ENCODE measurements around the gene HMGA1. TPM values are rescaled to one million over a fixed set of nuclear protein-coding genes. Genes with fewer than 3 reads are reported as not detected.
"Not testable (repeated sequence)": the region's sequence is repeated elsewhere in the genome, so short reads cannot be mapped to it uniquely, and the experiment has no call there.

Gene HMGA1
- polyA plus RNA-seq, 10 donors = 73.7 to 105 (median 83.4) TPM

DNA sequence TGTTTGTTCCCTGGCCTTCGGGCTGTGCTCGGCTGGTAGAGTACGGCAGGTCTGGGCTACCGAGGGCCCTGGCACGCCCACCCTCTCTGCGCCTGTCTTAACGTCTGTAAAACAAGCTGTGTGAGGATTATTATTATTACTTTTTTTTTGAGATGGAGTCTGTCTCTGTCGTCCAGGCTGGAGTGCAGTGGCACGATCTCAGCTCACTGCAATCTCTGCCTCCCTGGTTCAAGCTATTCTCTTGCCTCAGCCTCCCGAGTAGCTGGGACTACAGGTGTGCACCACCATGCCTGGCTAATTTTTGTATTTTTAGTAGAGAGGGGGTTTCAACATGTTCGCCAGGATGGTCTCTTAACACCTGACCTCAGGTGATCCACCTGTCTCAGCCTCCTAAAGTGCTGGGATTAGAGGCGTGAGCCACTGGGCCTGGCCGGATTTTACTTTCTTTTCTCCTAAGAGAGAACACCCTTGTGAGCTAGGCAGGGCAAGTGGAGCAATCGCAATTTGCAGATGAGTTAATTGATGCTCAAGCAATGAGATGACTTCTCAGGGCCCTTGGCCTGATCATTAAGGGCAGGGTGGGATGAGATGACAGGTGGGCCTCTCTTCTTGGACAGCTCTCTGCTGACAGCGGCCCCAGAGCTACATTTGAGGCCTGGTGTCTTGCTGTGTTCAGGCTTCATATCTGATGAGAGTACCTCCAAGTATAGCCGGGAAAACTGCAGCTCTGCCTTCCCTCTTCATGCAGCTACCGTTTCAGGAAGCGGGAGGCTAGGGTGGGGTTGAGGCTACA lies 13.0 kb downstream of the HMGA1 start:
- peak in 1 of 3 donors; percentile 29 for DNase-seq

DNA sequence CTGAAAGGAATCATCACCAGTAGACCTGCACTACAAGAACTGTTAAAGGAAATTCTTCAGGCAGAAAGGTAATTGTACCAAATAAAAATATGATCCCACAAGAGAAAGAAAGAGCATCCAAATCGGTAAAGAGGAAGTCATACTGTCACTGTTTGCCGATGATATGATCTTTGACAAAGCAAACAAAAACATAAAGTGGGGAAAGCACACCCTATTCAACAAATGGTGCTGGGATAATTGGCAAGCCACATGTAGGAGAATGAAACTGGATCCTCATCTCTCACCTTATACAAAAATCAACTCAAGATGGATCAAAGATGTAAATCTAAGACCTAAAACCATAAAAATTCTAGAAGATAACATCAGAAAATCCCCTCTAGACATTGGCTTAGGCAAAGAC lies 15.7 kb downstream of the HMGA1 start:
- DNase-seq = not testable (repeated sequence)

DNA sequence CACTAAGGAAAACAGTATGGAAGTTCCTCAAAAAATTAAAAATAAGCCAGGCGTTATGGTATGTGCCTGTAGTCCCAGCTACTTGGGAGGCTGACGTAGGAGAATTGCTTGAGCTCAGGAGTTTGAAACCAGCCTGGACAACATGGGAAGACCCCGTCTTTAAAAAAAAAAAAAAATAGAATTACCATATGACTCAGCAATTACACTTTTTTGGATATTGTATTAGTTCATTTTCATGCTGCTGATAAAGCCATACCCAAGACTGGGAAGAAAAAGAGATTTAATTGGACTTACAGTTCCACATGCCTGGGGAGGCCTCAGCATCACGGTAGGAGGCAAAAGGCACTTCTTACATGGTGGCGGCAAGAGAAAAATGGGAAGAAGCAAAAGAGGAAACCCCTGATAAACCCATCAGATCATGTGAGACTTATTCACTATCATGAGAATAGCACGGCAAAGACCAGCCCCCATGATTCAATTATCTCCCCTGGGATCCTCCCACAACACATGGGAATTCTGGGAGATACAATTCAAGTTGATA lies 22.9 kb downstream of the HMGA1 start:
- no peak for DNase-seq

DNA sequence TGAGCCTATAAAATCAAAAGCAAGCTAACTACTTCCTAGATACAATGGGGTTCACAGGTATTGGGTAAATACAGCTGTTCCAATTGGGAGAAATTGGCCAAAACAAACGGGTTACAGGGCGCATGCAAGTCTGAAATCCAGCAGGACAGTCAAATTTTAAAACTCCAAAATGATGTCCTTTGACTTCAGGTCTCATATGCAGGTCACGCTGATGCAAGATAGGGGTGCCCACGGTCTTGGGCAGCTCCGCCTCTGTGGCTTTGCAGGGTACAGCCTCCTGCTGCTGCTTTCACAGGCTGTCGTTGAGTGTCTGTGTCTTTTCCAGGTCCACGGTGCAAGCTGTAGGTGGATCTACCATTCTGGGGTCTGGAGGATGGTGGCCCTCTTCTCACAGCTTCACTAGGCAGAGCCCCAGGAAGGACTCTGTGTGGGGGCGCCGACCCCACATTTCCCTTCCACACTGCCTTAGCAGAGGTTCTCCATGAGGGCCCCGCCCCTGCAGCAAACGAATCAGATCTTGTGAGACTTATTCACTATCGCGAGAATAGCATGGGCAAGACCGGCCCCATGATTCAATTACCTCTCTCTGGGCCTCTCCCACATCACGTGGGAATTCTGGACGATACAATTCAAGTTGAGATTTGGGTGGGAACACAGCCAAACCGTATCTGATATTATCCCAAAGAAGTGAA lies 24.0 kb downstream of the HMGA1 start:
- DNase-seq = no peak

DNA sequence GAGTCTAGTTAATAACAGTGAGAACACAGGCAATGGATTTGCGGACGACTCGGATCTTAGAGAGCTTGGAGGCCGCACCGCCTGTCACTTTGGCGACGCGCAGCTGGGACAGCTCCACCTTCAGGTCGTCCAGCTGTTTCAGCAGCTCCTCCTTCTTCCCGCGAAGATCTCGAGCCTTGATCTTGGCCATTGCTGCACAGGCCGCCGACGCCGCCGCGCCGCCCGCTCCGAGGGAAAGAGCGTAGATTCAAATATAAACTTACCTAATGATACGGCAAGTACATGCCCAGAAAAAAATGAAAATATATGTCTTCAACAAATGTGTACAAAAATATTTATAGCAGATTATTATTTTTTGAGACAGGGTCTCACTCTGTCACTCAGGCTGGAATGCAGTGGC lies 26.8 kb downstream of the HMGA1 start:
- DNase-seq = not testable (repeated sequence)

DNA sequence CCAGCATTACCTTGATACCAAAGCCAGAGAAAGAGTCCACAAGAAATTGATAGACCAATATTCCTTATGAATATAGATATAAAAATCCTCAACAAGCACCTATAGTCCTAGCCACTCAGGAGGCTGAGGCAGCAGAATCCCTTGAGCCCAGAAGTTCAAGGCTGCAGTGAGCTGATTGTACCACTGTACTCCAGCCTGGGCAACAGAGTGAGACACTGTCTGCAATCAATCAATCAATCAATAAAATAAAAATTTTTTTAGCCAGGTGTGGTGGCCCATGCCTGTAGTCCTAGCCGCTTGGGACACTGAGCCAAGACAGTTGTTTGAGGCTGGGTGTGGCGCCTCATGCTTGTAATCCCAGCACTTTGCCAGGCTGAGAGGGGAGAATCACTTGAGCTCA lies 31.1 kb downstream of the HMGA1 start:
- DNase-seq = no peak

DNA sequence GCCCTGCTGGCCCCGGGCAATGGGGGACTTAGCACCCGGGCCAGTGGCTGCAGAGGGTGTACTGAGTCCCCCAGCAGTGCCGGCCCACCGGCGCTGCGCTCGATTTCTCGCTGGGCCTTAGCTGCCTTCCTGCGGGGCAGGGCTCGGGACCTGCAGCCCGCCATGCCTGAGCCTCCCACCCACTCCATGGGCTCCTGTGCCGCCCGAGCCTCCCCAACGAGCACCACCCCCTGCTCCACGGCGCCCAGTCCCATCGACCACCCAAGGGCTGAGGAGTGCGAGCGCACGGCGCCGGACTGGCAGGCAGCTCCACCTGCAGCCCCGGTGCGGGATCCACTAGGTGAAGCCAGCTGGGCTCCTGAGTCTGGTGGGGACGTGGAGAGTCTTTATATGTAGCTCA lies 32.5 kb downstream of the HMGA1 start:
- not testable (repeated sequence) for DNase-seq

DNA sequence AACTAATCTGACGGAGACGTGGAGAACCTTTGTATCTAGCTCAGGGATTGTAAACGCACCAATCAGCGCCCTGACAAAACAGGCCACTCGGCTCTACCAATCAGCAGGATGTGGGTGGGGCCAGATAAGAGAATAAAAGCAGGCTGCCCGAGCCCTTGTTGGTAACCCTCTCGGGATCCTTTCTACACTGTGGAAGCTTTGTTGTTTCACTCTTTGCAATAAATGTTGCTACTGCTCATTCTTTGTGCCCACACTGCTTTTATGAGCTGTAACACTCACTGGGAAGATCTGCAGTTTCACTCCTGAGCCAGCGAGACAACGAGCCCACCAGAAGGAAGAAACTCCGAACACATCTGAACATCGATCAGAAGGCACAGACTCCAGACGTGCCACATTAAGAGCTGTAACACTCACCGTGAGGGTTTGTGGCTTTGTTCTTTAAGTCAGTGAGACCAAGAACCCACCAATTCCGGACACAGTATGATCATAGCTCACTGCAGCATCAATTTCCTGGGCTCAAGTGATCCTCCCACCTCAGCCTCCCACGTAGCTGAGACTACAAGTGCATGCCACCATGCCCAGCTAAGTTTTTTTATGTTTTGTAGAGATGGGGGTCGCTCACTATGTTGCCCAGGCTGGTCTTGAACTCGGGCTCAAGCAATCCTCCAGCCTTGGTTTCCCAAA lies 33.1 kb downstream of the HMGA1 start:
- not testable (repeated sequence) for DNase-seq

DNA sequence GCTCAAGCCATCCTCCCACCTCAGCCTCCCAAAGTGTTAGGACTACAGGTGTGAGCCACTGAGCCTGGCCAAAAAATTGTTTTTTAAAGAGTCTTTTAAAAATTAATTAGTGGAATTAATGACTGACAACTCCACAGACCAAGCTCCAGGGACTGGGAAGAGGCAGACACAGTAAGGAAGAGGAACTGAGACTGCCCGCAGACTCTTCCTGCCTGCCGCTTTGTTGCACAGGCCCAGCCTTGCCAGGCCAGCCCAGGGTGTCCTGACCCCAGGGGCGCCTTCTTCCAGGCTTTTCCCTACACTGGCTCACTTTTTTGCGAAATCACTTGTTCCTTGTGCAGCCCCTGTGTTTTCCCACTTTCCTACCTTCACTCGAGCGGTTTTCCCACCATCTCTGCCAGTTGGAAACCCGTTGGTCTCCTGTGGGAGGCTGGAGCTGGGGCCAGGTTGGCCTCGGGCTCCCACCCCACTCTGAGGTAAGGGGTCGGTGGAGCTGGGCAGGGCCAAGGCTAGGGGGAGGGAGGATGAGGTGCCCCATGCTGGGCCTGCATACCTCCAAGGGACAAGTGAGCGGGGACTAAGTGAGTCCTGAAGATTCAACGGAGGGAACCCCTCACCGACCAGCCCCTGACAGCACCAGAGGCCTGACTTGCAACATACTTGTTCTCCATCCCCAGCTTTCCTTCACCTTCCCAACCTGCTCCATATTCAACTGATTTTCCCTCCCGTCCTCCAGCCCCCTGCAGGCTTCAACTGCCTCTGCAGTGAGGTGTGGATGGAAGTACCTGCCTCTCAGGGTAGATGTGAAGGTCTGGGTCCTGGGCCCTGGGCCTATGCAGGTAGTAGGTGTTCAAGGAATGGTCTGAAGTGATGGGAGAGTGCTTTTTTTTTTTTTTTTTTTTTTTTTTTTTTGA lies 35.6 kb downstream of the HMGA1 start:
- DNase-seq = no peak

DNA sequence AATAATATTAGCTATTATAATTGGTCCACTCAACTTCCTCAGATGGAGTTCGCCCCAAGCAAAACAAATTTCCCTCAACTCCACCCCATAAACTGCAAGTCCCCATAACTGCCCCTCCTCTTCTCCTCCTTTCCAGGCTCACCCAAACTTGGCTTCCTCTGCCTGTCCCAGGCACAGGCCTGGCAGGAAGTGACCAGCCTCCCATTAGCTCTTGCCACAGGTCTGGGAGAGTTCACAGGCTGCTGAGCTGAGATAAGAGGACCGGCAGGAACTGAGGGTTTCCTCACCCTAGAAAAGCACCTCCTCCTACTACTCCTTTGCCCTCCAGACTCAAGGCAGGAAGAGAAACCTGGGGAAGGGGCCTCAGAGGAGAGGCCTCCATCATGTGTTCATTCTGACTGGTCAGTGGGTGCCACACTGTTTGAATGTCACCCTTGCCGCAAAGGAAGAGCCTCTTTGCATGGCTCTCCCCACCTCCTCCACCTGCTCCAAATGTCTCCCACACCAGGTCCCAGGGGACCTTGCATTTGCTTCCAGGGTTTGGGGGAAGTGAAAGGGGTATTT lies 36.7 kb downstream of the HMGA1 start:
- DNase-seq = no peak

DNA sequence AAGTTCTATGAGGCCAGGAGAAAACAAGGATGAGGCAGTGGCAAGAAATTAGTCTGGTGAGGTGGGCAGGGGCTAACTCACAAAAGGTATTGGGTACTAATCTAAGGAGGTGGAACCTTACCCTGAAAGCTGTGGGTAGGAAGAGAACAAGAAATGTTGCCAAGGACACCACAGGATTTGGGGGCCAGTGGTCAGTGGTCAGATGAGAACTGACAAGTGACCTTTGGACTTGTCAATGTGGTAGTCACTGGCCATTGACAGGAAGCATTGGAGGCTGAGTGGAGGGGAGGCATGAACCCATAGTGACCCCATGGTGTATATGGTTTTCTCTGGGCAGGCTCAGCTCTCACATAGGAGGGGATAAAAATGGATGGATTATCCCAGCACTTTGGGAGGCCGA lies 37.5 kb downstream of the HMGA1 start:
- no peak for DNase-seq

DNA sequence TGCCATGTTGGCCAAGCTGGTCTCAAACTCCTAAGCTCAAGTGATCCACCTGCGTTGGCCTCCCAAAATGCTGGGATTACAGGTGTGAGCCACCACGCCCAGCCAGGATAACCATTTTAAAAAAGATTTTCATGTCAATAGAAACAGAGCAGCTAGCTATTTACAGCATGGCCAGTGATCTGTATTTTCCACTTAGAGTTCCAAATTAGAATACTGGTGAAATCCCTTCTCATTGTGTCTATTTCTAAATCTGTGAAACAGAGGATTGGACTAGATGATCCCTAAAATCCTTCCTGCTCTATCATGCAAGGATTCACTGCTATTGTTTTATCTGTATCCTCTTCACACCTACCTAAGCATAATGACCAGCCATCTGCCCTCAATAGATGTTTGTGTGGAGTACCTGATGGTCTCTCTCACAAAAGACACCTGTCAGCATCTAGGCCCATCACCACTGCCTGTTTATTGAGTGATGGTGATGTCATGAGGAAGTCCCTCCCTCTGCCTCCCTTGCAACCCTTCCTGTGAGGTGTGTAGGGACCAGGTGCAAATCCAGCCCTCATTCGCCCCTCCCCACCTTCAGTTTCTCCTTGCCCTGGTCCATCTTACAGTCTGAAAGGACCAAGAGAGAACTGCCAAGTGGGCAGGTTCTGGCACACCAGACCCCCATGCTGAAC lies 38.6 kb downstream of the HMGA1 start:
- no peak for DNase-seq

DNA sequence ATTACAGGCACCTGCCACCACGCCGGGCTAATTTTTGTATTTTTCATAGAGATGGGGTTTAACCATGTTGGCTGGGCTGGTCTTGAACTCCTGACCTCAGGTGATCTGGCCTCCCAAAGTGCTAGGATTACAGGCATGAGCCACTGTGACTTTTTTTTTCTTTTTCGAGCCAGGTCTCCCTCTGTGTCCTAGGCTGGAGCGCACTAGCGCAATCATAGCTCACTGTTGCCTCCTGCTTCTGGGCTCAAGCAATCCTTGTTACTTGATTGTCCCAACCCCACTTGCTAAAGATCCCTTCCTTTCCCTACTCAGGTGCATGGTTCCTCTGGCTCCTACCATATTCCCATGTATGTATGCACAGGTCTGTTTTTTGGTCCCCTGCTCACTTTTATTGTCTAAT lies 39.5 kb downstream of the HMGA1 start:
- DNase-seq = no peak

DNA sequence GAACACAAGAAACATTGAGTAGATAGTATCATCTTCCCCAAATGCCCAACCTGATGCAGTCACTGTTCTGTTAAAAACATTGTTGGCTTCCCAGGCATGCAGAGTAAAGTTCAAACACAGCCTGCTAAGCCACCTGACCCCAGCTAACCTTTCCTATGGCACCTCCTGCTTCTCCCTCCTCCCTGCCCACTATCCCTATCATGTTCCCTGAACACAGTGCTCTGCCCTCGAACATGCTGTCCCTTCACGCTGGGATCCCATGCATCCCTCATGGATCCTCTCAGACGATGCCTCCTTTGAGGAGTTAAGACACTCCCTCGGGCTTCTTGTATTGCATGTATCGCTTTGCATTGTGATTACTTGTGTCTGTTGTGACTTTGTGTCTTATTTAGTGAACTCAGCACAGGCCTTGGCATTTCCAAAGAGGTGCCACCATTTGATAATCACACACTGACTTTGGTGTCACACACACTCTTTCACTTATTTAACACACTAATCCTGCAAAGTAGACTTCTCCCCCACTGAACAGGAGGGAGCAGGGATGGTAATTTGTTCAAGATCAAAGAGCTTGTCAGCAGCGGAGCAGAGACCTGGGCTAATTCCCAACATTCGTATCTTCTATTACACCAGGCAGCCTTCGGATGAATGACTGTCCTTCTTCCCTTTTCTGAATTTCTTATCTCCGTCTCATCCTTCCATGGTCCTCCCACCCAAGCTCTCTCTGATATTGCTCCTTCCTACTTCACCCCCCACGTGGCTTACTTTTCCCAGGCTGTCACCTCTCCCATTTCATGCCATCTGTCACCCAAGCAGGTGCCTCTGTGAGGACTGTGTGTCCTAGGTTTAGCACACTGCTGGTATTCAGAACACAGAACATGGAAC lies 40.4 kb downstream of the HMGA1 start:
- DNase-seq = peak in 1 of 3 donors; percentile 37

DNA sequence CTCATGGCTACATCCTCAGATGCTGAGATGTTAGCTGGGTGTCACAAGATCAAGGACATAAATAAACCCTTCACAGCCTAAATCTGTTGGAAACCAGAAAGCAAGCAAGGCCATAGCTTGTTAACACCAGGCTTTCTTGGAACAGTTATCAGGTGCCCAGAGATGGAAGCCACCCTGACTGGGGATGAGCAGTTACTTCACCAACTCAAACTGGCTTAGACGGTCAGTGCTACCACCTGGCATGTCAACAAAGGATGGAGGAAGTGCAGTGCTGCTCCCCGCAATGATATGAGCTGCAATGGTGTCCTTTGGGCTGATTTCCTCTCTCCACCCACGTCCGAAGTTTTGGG lies 41.1 kb downstream of the HMGA1 start:
- no peak for DNase-seq

DNA sequence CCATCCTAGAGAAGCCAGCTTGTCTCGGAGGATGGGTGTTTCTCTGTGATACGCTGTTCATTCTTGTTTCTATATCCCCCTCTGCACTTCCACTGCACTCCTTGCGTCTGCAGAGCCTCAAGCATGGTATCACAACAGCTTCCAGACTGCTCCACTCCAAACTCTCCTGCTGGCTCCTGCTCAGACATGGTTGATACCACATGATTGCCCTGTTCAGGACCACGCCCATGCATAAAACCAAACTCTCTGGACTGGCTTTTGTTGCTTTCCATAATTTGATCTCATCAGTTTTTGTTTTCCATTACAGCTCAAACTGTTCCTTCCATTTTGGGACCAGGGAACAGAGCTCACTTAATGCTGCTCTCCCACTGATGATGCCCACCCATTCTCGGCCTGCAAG lies 42.2 kb downstream of the HMGA1 start:
- DNase-seq = no peak

DNA sequence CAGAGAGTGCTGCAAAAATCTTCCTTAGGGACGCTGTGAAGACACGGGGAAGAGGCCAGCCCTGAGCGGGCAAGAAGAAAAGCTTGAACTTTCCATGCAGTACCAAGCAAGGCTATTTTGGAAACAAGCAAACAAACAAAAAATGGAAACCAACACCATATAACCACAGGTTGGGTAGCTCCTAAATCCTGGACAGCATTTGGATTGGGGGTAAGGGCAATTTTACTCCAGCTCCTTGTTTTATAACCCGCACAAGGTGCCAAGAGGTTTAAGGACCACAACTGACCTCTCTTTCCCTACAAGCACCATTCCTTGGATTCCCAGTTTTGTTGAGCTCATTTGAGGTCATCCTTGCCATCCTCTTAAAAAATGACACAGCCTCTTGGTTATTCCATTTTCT lies 43.5 kb downstream of the HMGA1 start:
- no peak for DNase-seq

DNA sequence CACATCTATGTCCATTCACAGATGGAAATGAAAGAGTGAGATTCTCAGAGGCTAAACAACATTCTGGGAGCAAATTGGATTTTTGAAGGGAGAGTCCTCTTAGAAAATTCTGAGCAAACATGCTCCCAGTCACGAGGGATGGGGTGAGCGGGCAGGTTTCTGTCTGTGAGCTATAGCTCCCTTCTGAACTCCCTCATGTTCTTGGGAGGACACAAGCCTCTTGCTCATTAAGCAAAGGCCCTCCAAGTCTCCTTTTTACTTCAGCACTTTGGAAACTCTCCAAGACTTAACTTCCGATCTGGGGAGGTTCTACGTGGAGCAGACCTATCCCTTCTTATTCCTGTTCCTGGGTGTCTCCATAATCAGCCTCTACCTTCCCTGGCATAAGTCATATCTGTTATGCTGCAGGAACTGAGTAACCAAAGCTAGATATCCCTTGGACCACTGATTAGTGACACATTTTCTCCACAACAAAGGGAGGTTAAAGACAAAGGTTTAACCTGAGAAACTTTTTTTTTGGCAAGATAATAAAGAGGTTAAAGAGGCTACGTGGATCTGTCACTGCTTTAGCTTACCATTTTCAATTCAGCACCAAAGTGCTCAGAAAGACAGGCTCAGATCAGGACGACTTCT lies 45.1 kb downstream of the HMGA1 start:
- no peak for DNase-seq
